ENCODE measurements around the gene STEEP1. TPM values are rescaled to one million over a fixed set of nuclear protein-coding genes. Genes with fewer than 3 reads are reported as not detected.

STEEP1 gene
- total RNA-seq, 1 donor from 2014 or later, result 21.6 TPM

- TF ChIP-seq CTCF (IDR thresholded peaks at IDR 0.05; ENCODE audit: unreplicated experiment), result no peak
- Mint-ChIP-seq H3K27me3 (ENCODE audit: low read depth) (no peaks in the 10 kb centered on the region), H3K4me3 (peak overlapping the region; percentile 83), H3K36me3 (peaks cover 3% of the 10 kb centered on the region), H3K27ac (no peak overlapping the region), H3K4me1 (peaks cover 21% of the 10 kb centered on the region), H3K9me3 (peaks cover 4% of the 10 kb centered on the region)
- no peak for DNase-seq (ENCODE audit: low spot score in 2 of 2, unreplicated experiment in 2 of 2)
These were observed 39.7 kb upstream of the STEEP1 start for GRCh38 chrX:119604766-119605463.

- no peak for DNase-seq (ENCODE audit: low spot score in 2 of 2, unreplicated experiment in 2 of 2)
- TF ChIP-seq CTCF (IDR thresholded peaks at IDR 0.05; ENCODE audit: unreplicated experiment), result no peak
- H3K27me3 Mint-ChIP-seq (ENCODE audit: low read depth), result no peaks in the 10 kb centered on the region
- peaks cover 21% of the 10 kb centered on the region for H3K4me1 Mint-ChIP-seq
- H3K4me3 Mint-ChIP-seq, result no peak overlapping the region
- H3K9me3 Mint-ChIP-seq, result peaks cover 9% of the 10 kb centered on the region
- H3K27ac Mint-ChIP-seq, result no peak overlapping the region
- H3K36me3 Mint-ChIP-seq, result peaks cover 7% of the 10 kb centered on the region
These were observed 37.6 kb upstream of the STEEP1 start for GRCh38 chrX:119602701-119603255.

- Mint-ChIP-seq H3K9me3 (peaks cover 12% of the 10 kb centered on the region), H3K36me3 (peaks cover 12% of the 10 kb centered on the region), H3K4me3 (no peak overlapping the region), H3K27ac (no peak overlapping the region), H3K27me3 (ENCODE audit: low read depth) (no peaks in the 10 kb centered on the region), H3K4me1 (no peaks in the 10 kb centered on the region)
- TF ChIP-seq CTCF (IDR thresholded peaks at IDR 0.05; ENCODE audit: unreplicated experiment), result no peak
- DNase-seq (ENCODE audit: low spot score in 2 of 2, unreplicated experiment in 2 of 2), result no peak
These were observed 24.6 kb upstream of the STEEP1 start for GRCh38 chrX:119589810-119590209.

DNA sequence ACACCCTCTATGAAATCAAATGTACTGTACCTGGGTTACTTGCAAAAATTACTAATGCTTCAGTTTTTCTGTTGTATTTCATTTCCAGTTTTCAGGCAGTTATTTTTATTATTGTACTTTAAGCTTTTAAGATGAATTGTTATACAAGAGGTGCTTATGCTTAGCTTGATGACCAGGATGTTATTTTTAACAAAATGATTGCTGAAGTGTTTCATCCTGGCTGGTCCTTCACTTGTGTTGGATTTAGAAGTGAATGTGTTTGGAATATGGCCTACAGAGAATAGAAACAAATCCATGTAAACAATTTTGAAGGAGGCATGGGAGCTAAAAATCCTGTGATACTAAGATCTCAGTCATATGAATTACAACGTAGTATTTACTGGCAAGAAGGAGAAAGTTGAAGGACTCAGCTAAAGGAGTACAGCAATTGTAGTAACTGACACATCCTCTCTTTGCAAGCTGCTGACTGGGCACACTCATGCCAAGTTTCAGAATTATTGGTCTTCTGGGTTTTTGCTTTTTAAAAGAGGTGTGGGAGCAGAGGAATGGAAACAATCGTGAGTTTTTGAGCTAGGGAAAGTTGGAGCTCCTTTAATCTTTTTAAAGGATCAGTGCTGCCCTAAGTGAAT lies 18.3 kb upstream of the STEEP1 start:
- Mint-ChIP-seq H3K9me3 (peaks cover 18% of the 10 kb centered on the region), H3K4me3 (no peak overlapping the region), H3K27ac (no peak overlapping the region), H3K4me1 (no peaks in the 10 kb centered on the region), H3K36me3 (peaks cover 2% of the 10 kb centered on the region), H3K27me3 (ENCODE audit: low read depth) (no peaks in the 10 kb centered on the region)
- no peak for DNase-seq (ENCODE audit: low spot score in 2 of 2, unreplicated experiment in 2 of 2)
- TF ChIP-seq CTCF (IDR thresholded peaks at IDR 0.05; ENCODE audit: unreplicated experiment), result no peak

DNA sequence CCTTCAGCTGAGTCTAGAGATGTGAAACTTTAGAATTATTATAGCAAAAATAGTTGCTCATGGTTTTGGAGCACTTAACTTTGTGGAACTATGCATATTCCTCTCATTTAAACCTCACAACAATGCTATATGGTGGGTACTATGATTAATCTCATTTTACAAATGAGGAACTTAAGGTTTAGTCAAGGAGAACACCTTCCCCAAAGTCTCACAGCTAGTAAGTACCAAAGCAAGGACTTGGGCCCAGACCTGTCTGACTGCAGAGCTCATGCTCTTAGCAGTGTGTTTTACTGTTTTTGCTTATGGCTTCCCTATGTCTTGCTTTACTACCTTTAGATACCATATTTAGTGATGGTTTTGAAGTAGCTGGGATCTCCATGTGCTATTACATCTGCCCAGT lies 14.2 kb upstream of the STEEP1 start:
- no peak overlapping the region for H3K27ac Mint-ChIP-seq
- peaks cover 5% of the 10 kb centered on the region for H3K4me1 Mint-ChIP-seq
- no peak for DNase-seq (ENCODE audit: low spot score in 2 of 2, unreplicated experiment in 2 of 2)
- H3K4me3 Mint-ChIP-seq, result no peak overlapping the region
- no peaks in the 10 kb centered on the region for H3K27me3 Mint-ChIP-seq (ENCODE audit: low read depth)
- TF ChIP-seq CTCF (IDR thresholded peaks at IDR 0.05; ENCODE audit: unreplicated experiment), result no peak
- H3K9me3 Mint-ChIP-seq, result peaks cover 11% of the 10 kb centered on the region
- no peaks in the 10 kb centered on the region for H3K36me3 Mint-ChIP-seq
